NCI-H69 (cell line): ENCODE results near the gene SLC44A2.
A peak's percentile ranks its signal among the peaks of the same experiment; 100 is the strongest.

Experiments
- DNase-seq: peaks from one replicate; lab custom pipeline; 2025; lab: John Stamatoyannopoulos, UW

The SLC44A2 gene

DNA sequence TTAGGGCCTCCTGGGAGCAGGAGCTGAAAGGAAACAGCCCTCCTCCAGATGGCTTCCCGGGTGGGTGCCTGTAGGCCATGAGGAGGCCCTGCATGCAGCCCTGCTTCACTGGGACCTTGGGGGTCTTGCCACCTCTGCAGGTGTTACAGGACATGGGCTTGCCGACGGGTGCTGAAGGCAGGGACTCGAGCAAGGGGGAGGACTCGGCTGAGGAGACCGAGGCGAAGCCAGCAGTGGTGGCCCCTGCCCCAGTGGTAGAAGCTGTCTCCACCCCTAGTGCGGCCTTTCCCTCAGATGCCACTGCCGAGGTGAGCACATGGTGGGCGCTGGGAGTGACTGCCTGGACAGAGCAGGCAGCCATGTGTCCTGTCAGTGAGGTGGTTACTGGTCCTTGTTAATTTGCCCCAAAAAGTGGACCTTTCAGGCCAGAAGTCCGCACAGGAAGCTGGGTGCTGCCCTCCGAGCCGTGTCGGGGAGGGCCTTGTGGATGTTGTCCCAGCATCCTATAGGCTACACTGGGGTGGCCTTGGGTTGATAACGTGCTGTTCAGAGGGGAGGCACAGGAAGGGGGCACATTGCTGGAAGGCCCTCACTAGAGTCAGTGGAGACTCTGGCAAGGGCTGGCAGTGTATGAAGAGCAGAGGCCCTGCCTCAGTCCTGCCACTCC lies 57.2 kb downstream of the SLC44A2 start:
- no peak for DNase-seq

DNA sequence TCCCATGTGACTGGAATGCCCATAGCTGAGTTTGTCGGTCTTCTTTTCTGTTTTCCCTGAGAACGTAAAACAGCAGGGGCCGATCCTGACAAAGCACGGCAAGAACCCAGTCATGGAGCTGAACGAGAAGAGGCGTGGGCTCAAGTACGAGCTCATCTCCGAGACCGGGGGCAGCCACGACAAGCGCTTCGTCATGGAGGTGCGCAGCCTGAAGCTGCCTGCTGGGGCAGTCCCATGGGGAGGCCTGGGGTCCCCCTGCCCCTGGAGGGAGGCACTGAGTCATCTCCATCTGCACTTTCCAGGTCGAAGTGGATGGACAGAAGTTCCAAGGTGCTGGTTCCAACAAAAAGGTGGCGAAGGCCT lies 57.7 kb downstream of the SLC44A2 start:
- no peak for DNase-seq

DNA sequence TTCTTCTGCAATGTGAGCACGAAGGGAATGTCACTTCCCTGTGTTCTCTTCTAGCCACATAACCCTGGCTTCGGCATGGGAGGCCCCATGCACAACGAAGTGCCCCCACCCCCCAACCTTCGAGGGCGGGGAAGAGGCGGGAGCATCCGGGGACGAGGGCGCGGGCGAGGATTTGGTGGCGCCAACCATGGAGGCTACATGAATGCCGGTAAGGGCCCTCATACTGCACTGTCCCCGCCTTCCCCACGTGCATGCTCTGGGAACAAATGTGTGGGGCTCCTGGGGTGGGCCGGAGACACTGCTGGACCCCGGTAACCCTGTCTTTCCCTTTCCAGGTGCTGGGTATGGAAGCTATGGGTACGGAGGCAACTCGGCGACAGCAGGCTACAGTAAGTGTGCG lies 58.2 kb downstream of the SLC44A2 start:
- no peak for DNase-seq

DNA sequence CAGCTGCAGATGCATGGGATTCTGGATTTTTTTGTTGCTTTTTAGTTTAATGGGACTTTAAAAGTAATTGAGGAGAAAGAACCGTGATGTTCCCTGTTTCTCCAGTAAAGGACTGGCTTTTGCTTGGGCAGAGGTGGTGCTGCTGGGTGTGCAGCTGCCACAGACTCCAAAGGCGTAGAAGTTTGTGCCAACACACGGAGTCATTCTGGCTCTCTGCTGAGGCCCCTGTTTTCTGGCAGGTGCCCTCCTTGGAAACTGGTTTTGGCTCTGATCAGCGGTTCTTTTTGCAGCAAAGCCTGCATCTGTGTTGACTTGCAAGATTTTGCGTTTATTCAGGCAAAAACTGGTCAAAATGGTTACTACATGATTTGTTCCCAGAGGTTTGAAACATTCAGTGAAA lies 59.9 kb downstream of the SLC44A2 start:
- no peak for DNase-seq

DNA sequence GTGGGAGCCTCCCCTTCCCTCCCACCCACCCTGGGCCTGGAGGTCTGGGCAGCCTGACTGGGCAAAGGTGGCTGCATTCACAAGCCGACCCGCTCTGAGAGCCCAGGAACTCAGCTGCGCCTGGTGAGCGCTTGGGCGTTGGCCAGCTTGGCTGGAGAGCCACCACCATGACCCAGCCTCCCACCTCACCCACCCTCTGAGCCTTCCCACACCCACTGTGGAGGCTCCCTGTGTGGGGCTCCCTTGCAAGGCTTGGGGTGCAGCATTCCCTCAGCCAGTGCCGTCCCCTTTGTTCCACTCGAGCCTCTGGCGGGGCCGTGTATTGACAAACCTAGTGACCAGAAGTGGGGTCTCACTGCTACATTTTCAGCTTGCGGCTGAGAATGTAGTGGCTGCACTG lies 60.8 kb downstream of the SLC44A2 start:
- DNase-seq: no peak

DNA sequence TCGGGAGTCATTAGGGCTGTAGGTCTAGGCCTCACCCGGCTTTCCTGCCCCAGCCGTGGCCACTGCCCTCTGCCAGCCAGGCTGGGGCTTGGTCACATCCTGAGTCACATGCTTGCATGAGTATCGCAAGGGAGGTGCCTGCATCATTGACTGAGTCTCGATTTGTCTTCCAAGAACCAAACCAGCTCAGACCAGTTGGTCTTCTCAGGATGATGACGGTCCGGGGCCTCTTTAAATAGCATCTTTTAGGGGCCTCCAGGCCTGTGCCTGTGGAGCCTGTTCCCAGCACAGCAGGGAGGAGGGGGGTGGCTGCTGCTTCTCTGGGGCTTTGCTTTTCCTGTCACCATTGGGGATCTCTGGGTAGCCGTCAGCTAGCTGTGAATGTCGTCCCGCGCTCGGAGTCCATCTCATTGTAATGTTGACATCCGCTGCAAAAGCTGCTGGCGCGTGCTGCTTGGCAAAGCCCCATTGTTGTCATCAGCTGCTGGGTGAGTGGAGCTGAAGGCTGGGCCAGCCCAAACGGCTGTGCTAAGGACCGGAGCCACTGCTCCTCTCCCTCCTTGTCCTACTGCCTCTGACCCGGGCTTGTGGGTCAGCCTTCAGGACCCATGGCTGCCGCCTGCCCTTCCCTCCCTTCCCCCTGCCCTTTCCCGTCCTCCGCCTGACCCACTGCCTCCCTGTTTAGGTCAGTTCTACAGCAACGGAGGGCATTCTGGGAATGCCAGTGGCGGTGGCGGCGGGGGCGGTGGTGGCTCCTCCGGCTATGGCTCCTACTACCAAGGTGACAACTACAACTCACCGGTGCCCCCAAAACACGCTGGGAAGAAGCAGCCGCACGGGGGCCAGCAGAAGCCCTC lies 61.5 kb downstream of the SLC44A2 start:
- no peak for DNase-seq

DNA sequence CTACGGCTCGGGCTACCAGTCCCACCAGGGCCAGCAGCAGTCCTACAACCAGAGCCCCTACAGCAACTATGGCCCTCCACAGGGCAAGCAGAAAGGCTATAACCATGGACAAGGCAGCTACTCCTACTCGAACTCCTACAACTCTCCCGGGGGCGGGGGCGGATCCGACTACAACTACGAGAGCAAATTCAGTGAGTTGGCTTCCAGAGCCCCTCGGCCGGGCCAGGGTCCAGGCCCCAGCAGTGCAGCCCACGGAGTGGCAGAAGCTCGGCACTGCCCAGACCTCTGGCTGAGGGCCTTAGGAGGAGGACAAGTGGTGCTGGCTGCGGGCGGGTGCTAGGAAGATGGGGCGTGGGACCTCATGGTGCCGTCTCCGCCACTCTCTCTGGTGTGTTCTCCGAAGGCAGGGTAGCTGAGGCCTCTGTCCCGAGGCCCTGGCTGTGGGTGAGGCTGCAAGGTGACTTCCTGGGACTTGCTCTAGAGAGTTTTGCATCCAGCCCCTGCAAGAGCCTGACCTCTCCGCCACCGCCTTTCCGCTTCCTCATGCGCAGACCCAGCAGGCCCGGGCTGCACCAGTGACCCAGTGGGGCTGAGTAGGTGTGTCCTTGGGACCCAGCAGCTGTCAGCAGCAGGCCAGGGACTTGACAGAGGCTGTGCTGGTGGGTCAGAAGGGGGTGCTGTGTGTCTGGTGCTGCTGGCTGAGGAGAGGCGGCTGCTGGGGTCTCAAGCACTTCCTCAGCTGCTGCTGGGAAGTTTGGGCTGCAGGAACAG lies 62.4 kb downstream of the SLC44A2 start:
- no peak for DNase-seq

DNA sequence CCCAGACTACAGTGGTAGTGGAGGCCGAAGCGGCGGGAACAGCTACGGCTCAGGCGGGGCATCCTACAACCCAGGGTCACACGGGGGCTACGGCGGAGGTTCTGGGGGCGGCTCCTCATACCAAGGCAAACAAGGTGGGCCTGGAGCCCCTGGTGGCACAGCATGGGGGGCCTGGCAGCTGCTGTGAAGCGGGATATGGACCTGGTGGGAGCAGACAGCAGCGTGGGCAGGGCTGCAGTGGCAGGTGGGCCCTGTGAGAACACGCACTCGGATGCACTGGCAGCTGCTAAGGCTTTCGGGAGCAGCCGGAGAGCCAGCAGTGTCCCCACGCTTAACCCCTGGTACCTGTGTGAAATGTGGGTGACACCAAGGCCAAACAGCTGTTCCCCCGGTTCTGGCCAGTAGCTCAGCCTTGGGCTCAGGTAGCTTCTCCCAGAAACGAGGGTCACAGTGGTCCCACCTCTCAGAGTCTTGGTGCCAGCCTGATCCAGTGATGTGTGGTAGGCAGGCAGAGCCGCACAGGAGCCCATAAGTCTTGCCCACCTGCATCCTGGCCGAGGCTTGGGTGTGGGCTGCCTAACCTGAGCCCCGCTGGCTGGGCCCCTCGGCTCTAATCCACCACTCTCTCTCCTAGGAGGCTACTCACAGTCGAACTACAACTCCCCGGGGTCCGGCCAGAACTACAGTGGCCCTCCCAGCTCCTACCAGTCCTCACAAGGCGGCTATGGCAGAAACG lies 63.4 kb downstream of the SLC44A2 start:
- no peak for DNase-seq

DNA sequence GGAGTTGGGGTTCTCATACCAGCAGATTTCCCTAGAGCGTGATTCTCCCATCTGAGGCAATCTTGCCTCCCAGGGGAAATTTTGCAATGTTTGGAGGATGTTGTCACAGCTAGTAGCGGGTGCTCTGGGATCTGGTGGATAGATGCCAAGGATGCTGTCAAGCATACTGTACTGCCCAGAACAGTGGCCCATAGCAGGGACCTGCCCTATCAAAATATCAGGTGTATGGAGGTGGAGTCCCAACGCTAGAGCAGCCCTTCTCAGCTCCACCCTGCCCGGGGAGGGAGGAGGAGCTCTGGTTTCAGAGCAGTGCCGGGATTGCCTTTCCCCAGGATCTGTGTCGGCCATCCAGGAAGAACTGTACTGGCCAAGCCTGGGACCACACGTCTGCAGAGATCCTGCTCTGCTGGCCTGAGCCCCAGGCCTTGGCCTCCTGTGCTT lies 65.0 kb downstream of the SLC44A2 start:
- peak; percentile 36 for DNase-seq

DNA sequence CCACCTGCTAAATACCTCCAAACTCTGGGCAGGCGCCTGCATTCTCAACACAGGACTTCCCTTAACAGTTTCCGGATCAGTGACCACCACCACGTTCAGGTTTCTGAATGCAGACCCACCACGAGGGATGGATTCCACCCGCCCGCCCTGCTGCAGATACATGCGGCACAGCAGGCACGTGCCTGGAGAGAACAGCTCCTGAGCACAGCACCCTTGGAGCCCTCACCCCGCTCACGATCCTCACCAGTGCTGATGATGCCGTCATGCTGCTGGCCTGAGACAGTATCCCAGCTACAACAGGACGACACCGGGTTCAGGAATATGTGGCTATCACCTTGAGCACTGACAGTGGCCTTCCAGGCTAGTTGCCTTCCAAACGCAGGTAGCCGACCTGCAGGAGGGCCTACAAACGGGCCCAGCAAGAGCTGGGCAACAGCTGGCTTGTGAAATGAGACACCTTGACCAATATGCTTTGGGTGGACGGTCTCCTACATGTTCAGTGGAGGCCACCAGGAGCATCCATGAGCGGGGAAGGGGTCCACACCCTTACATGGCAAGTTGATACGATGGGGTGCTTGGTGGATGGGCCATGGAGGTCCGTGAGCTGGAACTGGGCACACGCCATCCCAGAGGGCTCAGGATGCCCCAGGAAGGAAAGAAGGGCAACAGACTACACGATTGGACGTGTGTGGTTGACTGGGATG lies 66.0 kb downstream of the SLC44A2 start:
- DNase-seq: no peak

DNA sequence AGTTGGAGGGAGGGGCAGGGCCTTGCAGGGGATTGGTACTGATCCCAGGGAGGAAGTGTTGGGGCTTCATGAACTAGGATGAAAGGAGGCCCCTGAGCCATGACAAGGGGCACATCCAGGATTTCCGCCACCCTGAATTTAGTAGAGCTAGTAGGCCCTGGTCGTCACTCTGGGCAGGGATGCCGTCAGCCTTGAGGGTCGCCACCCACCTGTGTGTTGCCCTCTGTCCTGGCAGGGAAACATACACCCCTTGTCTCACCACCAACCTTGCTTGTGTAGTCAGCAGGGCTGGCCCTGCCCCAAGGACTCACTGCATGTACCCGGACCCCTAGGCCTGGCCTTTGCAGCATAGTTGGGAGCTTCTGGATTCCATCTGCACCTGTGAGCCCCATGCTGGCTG lies 66.5 kb downstream of the SLC44A2 start:
- no peak for DNase-seq

DNA sequence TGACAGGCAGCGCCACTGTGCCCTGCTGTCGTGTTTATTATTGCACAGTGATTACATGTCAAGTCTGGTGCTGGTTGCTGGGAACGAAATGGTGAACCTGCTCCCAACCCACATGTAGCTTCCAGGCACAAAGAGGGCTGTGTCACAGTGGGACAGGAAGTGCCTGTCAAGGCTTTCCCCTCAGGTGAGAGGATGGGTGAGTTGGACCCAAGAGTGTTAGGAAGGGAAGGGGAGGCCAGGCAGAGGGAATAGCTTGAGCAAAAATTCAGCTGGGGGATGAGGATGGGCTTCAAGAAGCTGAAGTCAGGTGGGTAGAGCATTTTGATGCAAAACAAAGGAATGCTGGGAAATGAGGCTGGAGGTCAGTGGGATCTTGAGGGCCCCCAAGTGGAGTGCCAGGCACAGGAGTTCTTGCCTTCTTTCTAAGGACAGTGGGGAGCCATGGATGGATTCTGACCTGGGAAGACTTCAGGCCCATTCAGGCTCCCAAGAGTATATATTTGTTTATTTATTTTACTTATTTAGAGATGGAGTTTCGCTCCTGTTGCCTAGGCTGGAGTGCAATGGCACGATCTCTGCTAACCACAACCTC lies 67.4 kb downstream of the SLC44A2 start:
- DNase-seq: peak; percentile 35
